Naive thymus-derived CD8-positive, alpha-beta T cell (primary cell): ENCODE results near the gene SOWAHB. TPM values are rescaled to one million over a fixed set of nuclear protein-coding genes. Genes with fewer than 3 reads are reported as not detected.
"Not testable (repeated sequence)": the region's sequence is repeated elsewhere in the genome, so short reads cannot be mapped to it uniquely, and the experiment has no call there.

ENCODE experiments used
- ATAC-seq, 2 donors: fragments of 150-1000 bp; cut with Tn5 transposase in 1 of 2; sonication (Bioruptor Pico), chemical (Tn5 transposase) in 1 of 2; 1 replicate in 1 of 2; 2 replicates in 1 of 2; pipeline ENCODE4 v1.10.0; 2021; ENCODE audit warnings: mild to moderate bottlenecking in 2 of 2, moderate library complexity in 2 of 2
- POLR2A ChIA-PET: fragments of 350-600 bp; sonication (Branson Sonifier 250); formaldehyde crosslinking; loops from one replicate; lab custom pipeline; 2021; ENCODE audit warnings: antibody characterized with exemption; lab: Charles Lee
- DNase-seq, 10 donors: peaks; one replicate each; pipeline versions ENCODE4 v3.0.0 to v3.0.0-alpha.2; 2020 to 2022
- H3K27ac Mint-ChIP-seq, 10 donors: one replicate each; pipeline ENCODE4 v1.8.0; 2020 to 2022; ENCODE audit warnings: mild to moderate bottlenecking in 10 of 10, mixed read lengths in 10 of 10, moderate library complexity in 4 of 10, inconsistent platforms in 1 of 10
- H3K27me3 Mint-ChIP-seq, 5 donors: one replicate each; pipeline ENCODE4 v1.8.0; 2021 to 2022; ENCODE audit warnings: mixed read lengths in 5 of 5
- H3K36me3 Mint-ChIP-seq, 3 donors: one replicate each; pipeline ENCODE4 v1.8.0; 2020 to 2022; ENCODE audit warnings: mixed read lengths in 3 of 3, mild to moderate bottlenecking in 2 of 3, inconsistent platforms in 1 of 3
- H3K4me1 Mint-ChIP-seq, 4 donors: one replicate each; pipeline ENCODE4 v1.8.0; 2021 to 2022; ENCODE audit warnings: mixed read lengths in 4 of 4
- H3K4me3 Mint-ChIP-seq, 10 donors: one replicate each; pipeline ENCODE4 v1.8.0; 2020 to 2022; ENCODE audit warnings: mild to moderate bottlenecking in 10 of 10, mixed read lengths in 10 of 10, moderate library complexity in 6 of 10, inconsistent platforms in 1 of 10
- H3K9me3 Mint-ChIP-seq, 9 donors: one replicate each; pipeline ENCODE4 v1.8.0; 2020 to 2022; ENCODE audit warnings: mixed read lengths in 9 of 9, mild to moderate bottlenecking in 3 of 9, inconsistent platforms in 1 of 9, moderate library complexity in 1 of 9
- polyA plus RNA-seq, 3 donors: library from polyadenylated mRNA; unstranded; fragments of 300-500 nt; fragmentation: Illumina TruSeq; gene quantifications; one replicate each; pipeline ENCODE4 v1.2.3, GENCODE V29; 2021
- total RNA-seq, 8 experiments: library from RNA in 2 of 8; stranded (reverse) in 2 of 8; gene quantifications; one replicate each; pipeline ENCODE4 v1.2.3 and lab custom pipeline; 2021 to 2026

Gene SOWAHB
- total and polyA plus RNA-seq, 5 experiments from 2014 or later, result not detected

- POLR2A ChIA-PET, result no interaction called here
- Mint-ChIP-seq H3K27me3 (peaks cover 12 to 28% (median 21%) of the 10 kb centered on the region in 5 donors), H3K36me3 (no peaks in the 10 kb centered on the region), H3K27ac (no peak overlapping the region), H3K4me3 (no peak overlapping the region), H3K9me3 (no peaks in the 10 kb centered on the region), H3K4me1 (no peaks in the 10 kb centered on the region)
- no peak for ATAC-seq
- DNase-seq, result no peak
Observed at GRCh38 chr4:76892001-76892400, 5.9 kb downstream of the SOWAHB start.

- Mint-ChIP-seq H3K9me3 (no peaks in the 10 kb centered on the region), H3K27ac (no peak overlapping the region), H3K36me3 (no peaks in the 10 kb centered on the region), H3K4me3 (no peak overlapping the region), H3K4me1 (no peaks in the 10 kb centered on the region), H3K27me3 (peaks cover 3 to 13% (median 3%) of the 10 kb centered on the region in 5 donors)
- ATAC-seq (no peak), DNase-seq (no peak)
- POLR2A ChIA-PET, result interaction anchor here (1.2 kb wide), 1 partner anchor 10 kb away, joined by 3 read pairs; the partner anchor contains the start of gene SOWAHB
Observed at GRCh38 chr4:76886848-76887441, 11.0 kb downstream of the SOWAHB start.

- H3K36me3 Mint-ChIP-seq, result no peaks in the 10 kb centered on the region
- DNase-seq, result no peak
- ATAC-seq, result no peak
- H3K9me3 Mint-ChIP-seq, result no peaks in the 10 kb centered on the region
- no peaks in the 10 kb centered on the region for H3K4me1 Mint-ChIP-seq
- H3K27me3 Mint-ChIP-seq, result peaks cover 0 to 5% (median 2%) of the 10 kb centered on the region in 5 donors
- no peak overlapping the region for H3K27ac Mint-ChIP-seq
- no peak overlapping the region for H3K4me3 Mint-ChIP-seq
- POLR2A ChIA-PET, result interaction anchor here (1.2 kb wide), 1 partner anchor 11 kb away, joined by 3 read pairs; the partner anchor contains the start of gene SOWAHB
Observed at GRCh38 chr4:76886214-76886613, 11.7 kb downstream of the SOWAHB start.

GRCh38 chr4:76883147-76883546 is 14.8 kb downstream of the SOWAHB start:
- Mint-ChIP-seq H3K4me3 (no peak overlapping the region), H3K4me1 (no peaks in the 10 kb centered on the region), H3K27me3 (peaks cover 2 to 9% (median 5%) of the 10 kb centered on the region in 5 donors), H3K9me3 (no peaks in the 10 kb centered on the region), H3K36me3 (peaks cover 0 to 7% (median 0%) of the 10 kb centered on the region in 3 donors), H3K27ac (no peak overlapping the region)
- no peak for DNase-seq
- POLR2A ChIA-PET, result no interaction called here
- ATAC-seq, result no peak

- DNase-seq (no peak), ATAC-seq (no peak)
- H3K27ac Mint-ChIP-seq, result no peak overlapping the region
- H3K4me1 Mint-ChIP-seq, result no peaks in the 10 kb centered on the region
- peaks cover 0 to 10% (median 0%) of the 10 kb centered on the region in 3 donors for H3K36me3 Mint-ChIP-seq
- peaks cover 5 to 13% (median 10%) of the 10 kb centered on the region in 5 donors for H3K27me3 Mint-ChIP-seq
- POLR2A ChIA-PET, result no interaction called here
- no peak overlapping the region for H3K4me3 Mint-ChIP-seq
- no peaks in the 10 kb centered on the region for H3K9me3 Mint-ChIP-seq
Observed at GRCh38 chr4:76882630-76883029, 15.3 kb downstream of the SOWAHB start.

GRCh38 chr4:76881375-76881774 is 16.6 kb downstream of the SOWAHB start:
- Mint-ChIP-seq H3K27me3 (peaks cover 5 to 16% (median 10%) of the 10 kb centered on the region in 5 donors), H3K9me3 (no peaks in the 10 kb centered on the region)
- POLR2A ChIA-PET, result no interaction called here

GRCh38 chr4:76879731-76880364 is 18.1 kb downstream of the SOWAHB start:
- Mint-ChIP-seq H3K9me3 (no peaks in the 10 kb centered on the region), H3K36me3 (peaks cover 0 to 10% (median 0%) of the 10 kb centered on the region in 3 donors), H3K27me3 (peaks cover 5 to 18% (median 10%) of the 10 kb centered on the region in 5 donors), H3K4me3 (no peak overlapping the region), H3K4me1 (no peaks in the 10 kb centered on the region), H3K27ac (no peak overlapping the region)
- no peak for ATAC-seq
- DNase-seq, result no peak
- POLR2A ChIA-PET, result no interaction called here

More at GRCh38 chr4:76881375-76881774, 16.6 kb downstream of the SOWAHB start:
- Mint-ChIP-seq H3K4me1 (no peaks in the 10 kb centered on the region), H3K36me3 (peaks cover 0 to 10% (median 0%) of the 10 kb centered on the region in 3 donors), H3K4me3 (no peak overlapping the region), H3K27ac (no peak overlapping the region)
- DNase-seq, result no peak
- ATAC-seq, result no peak

GRCh38 chr4:76878641-76879165 is 19.2 kb downstream of the SOWAHB start:
- H3K9me3 Mint-ChIP-seq, result not testable (repeated sequence)
- Mint-ChIP-seq H3K27ac (peak overlapping the region in 1 of 10 donors; percentile 51), H3K36me3 (peaks cover 0 to 10% (median 0%) of the 10 kb centered on the region in 3 donors)

GRCh38 chr4:76874176-76874575 is 23.8 kb downstream of the SOWAHB start:
- Mint-ChIP-seq H3K4me3 (no peak overlapping the region), H3K36me3 (peaks cover 0 to 6% (median 2%) of the 10 kb centered on the region in 3 donors), H3K4me1 (peaks cover 0 to 5% (median 1%) of the 10 kb centered on the region in 4 donors), H3K27me3 (peaks cover under 1 to 17% (median 10%) of the 10 kb centered on the region in 5 donors), H3K27ac (no peak overlapping the region), H3K9me3 (no peaks in the 10 kb centered on the region)
- DNase-seq (no peak), ATAC-seq (no peak)
- POLR2A ChIA-PET, result no interaction called here

More at GRCh38 chr4:76878641-76879165, 19.2 kb downstream of the SOWAHB start:
- H3K4me3 Mint-ChIP-seq, DNase-seq, ATAC-seq, POLR2A ChIA-PET, H3K4me1 Mint-ChIP-seq: not testable (repeated sequence)
- peaks cover 5 to 20% (median 10%) of the 10 kb centered on the region in 5 donors for H3K27me3 Mint-ChIP-seq

- Mint-ChIP-seq H3K27ac (no peak overlapping the region), H3K4me3 (no peak overlapping the region), H3K27me3 (peaks cover 0 to 13% (median 8%) of the 10 kb centered on the region in 5 donors), H3K4me1 (peaks cover 0 to 6% (median 3%) of the 10 kb centered on the region in 4 donors), H3K9me3 (no peaks in the 10 kb centered on the region), H3K36me3 (peaks cover 0 to 6% (median 2%) of the 10 kb centered on the region in 3 donors)
- DNase-seq (no peak), ATAC-seq (no peak)
- POLR2A ChIA-PET, result interaction anchor here (0.7 kb wide), 1 partner anchor 273 kb away, joined by 4 read pairs; no protein-coding TSS in a partner anchor
Observed at GRCh38 chr4:76873495-76873894, 24.4 kb downstream of the SOWAHB start.

- H3K9me3 Mint-ChIP-seq, result no peaks in the 10 kb centered on the region
- H3K36me3 Mint-ChIP-seq, result peaks cover 0 to 2% (median 0%) of the 10 kb centered on the region in 3 donors
- H3K27ac Mint-ChIP-seq, result no peak overlapping the region
- ATAC-seq (no peak), DNase-seq (no peak)
- peaks cover 0 to 6% (median 2%) of the 10 kb centered on the region in 5 donors for H3K27me3 Mint-ChIP-seq
- POLR2A ChIA-PET, result no interaction called here
- no peak overlapping the region for H3K4me3 Mint-ChIP-seq
- peaks cover 0 to 6% (median 5%) of the 10 kb centered on the region in 4 donors for H3K4me1 Mint-ChIP-seq
Observed at GRCh38 chr4:76872556-76872955, 25.4 kb downstream of the SOWAHB start.

- peak overlapping the region in 1 of 10 donors; percentile 24 for H3K27ac Mint-ChIP-seq
- H3K27me3 Mint-ChIP-seq, DNase-seq, H3K36me3 Mint-ChIP-seq, H3K4me3 Mint-ChIP-seq, H3K9me3 Mint-ChIP-seq, ATAC-seq, H3K4me1 Mint-ChIP-seq: not testable (repeated sequence)
- POLR2A ChIA-PET, result interaction anchor here (0.7 kb wide), 1 partner anchor 684 kb away, joined by 3 read pairs; no protein-coding TSS in a partner anchor
Observed at GRCh38 chr4:76868780-76869179, 29.2 kb downstream of the SOWAHB start.
